NCI-H2196 (cell line): ENCODE data around the gene PDLIM1.
A peak's percentile ranks its signal among the peaks of the same experiment; 100 is the strongest.

Experiments
- DNase-seq: peaks from one replicate; lab custom pipeline; 2025; ENCODE audit not compliant: unreplicated experiment; lab: John Stamatoyannopoulos, UW

Gene PDLIM1

DNA sequence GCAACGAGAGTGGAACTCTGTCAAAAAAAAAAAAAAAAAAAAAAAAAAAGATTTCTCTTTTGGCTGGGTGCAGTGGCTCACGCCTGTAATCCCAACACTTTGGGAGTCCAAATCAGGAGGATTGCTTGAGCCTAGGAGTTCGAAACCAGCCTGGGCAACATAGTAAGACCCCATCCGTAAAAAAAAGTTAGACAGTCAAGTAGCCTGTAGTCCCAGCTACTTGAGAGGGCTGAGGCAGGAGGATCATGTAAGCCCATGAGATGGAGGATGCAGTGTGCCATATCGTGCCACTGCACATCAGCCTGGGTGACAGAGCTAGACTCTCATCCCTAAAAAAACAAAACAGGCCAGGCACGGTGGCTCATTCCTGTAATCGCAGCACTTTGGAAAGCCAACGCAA lies 25.2 kb downstream of the PDLIM1 start:
- DNase-seq = no peak

DNA sequence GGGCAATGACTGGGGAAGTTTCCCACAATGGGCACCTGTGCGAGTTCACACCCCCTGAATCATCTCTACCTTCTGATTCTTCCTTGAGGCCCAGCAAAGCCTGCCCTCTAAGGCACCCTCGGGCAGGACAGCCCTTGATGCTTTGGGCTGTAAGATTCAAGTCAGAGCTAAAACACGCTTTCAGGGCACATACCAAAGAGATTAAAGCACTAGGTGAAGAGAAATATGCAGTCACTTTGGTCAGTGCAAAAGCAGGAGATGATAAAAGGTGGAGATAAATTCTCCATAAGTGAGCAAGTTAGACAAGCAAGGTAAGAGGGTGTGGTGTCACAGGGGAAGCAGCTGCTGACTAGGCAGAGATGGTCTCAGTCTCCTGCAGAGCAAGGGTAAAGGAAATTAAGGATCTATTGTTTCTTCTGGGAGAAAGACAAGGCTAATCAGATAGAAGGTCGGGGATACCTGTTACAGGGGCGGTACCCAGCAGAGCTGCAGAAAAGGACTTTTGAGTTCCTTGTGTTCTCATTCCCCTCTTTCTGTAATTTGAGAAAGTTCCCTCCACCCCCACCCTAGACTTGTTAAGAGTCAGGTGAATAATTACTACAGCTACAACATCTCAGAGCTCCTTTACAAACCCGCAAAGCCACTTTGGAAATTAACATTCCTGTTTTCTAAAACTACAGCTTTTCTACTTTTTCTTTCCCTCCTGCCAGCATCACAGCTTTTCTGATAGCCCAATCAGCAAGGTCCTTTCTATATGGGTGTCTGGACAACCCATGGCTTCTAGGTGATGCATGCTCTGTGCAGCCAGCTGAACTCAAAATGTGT lies 26.4 kb downstream of the PDLIM1 start:
- peak; percentile 13 for DNase-seq

DNA sequence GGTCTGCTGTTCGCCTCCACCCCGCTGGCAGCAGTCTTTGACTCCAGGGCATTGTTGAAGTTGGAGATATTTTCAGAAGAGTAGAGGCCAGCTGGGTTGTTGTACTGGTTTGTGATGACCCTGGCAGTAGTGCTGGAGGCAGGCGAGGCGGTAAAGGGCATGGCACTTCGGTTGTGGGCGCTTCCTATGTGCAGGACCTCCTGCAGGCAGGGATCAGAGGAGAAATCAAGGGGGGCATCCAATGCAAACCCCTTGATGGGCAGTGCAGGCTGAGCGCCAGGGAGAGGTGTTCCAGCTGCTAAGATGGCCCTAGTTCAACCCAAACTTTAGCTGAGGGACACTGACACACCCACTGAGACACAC lies 27.0 kb downstream of the PDLIM1 start:
- DNase-seq = no peak

DNA sequence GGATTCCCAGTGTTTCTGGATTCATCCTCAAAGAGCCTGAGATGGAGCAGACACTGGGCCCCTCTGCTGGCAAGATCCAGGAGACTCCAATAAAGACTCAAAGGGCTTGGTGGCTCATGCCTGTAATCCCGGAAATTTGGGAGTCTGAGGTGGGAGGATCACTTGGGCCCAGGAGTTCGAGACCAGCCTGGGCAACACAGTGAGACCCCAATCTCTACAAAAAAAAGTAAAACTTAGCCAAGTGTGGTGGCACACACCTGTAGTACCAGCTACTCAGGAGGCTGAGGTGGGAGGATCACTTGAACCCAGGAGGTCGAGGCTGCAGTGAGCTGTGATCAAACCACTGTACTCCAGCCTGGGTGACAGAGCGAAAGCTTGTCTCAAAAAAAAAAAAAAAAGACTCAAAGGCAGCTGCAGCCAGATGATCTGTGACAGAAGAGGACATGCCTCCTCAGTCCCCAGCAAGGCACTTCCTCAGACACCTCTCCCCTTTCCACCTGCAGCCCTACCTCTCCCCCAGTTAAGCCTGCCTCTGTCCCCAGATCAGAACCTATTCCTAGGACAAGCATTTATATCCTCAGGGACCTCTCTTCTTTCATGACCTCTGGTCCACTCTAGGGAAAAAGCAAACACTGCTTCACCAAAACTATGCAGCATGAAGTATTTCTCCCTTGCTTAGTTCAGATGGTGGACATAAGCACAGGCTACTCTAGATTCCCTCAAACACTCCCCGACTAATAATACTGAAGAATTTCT lies 27.9 kb downstream of the PDLIM1 start:
- DNase-seq = no peak

DNA sequence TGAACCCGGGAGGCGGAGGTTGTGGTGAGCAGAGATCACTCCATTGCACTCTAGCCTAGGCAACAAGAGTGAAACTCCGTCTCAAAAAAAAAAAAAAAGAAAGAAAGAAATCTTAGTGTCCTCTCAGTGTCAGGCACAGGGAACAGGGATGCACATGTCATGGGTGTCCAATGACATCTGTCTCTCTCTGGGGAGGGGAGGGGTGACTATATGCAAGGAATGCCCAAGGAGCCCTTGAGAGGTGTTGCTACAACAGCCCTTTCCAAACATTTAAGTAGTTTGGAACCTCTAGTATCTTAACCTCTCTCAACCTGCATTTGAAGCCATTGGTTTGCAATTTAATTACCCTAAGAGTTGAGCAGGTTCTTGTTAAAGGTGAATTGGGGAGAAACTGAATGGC lies 28.9 kb downstream of the PDLIM1 start:
- no peak for DNase-seq

DNA sequence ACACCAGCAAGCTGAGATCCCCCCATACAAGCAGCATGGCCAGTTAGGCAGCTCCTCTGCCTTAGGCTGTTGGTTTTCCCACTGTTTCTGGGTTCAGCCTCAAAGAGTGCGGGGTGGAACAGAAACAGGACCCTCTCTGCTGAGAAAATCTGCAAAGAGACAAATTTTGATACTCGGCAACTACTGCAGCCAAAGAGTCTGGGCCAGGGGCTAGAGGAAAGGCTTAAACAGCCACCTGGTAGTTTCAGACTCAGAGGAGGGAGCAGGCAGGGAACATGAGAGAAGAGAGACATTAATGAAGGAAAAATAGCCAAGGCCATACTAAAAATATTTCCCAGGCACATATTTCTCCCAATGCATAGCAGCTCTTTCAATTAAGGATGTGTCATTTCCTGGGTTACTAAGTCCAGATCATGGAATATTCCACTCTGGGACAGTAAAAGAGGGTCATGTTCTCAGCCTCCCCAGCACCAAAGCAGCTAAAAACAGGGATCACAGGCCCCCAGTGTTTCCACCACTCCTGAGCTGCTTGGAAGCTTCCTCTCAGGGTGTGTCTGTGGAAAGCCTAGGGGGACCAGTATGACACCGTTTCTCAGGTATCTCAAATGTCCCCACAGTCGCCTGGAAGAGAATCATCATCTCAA lies 29.8 kb downstream of the PDLIM1 start:
- DNase-seq = no peak

DNA sequence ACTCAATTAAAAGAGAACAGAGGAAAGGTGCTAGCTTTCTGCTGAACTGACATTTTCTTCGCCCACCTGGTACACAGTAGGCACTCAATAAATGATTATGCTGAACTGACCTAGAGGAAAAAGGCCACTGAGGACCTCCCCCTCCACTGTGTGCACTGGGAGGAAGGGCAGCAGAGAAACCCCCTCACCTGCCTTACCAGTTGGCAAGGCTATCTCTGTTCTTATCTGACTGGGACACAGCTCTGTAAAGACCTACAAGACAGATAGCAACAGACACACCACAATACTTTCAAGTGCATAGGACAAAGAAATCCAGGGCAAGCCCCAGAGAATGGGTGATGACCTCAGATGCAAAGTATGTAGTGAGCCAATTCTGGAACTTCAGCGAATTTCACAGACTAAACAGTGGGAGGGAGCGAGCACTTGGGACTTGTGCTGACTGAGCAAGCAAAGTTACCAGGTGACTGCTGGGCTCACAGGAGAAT lies 30.4 kb downstream of the PDLIM1 start:
- no peak for DNase-seq

DNA sequence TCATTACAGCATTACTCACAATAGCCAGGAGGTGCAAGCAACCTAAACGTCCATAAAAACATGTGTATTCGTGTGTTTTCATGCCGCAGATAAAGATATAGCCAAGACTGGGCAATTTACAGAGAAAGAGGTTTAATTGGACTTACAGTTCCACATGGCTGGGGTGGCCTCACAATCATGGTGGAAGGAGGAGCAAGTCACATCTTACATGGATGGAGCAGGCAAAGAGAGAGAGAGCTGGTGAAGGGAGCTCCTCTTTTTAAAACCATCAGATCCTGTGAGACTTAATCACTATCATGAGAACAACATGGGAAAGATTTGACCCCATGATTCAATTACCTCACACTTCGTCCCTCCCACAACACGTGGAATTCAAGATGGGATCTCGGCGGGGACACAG lies 33.0 kb downstream of the PDLIM1 start:
- DNase-seq = no peak

DNA sequence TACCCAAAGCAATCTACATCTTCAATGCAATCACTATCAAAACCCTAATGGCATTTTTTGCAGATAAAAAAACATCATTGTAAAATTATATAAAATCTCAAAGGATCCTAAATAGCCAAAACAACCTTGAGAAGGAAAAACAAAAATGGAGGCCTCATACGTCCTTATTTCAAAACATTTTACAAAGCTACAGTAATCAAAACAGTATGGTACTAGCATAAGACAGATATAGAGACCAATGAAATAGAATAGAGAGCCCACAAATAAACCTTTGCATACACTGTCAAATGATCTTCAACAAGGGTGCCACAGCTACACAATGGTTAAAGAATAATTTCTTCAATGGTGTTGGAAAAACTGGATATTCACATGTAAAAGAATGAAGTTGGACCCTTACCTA lies 34.5 kb downstream of the PDLIM1 start:
- DNase-seq = no peak

DNA sequence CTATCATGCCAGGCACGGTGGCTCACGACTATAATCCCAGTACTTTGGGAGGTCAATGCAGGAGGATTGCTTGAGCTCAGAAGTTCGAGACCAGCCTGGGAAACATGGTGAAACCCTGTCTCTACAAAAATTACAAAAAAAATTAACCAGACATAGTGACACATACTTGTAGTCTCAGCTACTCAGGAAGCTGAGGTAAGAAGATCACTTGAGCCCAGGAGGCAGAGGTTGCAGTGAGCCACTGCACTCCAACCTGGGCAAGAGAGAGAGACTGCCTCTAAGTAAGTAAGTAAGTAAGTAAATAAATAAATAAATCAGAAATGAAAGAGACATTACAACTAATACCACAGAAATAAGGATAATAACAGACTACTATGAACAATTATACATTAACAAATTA lies 36.2 kb downstream of the PDLIM1 start:
- DNase-seq = no peak

DNA sequence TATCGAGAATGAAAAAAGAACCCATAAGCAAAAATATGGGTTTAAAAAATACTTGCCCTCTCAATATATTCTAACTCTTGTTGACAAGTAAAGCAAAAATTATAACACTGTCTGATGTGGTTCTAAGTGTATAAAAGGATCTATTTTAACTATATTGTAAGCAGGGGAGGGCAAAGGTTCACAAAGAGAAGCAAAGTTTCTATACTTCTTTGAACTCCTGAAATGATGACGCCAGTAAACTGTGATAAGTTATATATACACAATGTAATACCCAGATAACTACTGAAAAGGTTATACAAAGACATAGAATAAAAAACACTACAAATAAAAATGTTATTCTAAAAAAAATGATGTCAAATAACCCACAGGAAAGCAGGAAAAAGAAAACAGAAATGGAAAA lies 37.1 kb downstream of the PDLIM1 start:
- DNase-seq = no peak

DNA sequence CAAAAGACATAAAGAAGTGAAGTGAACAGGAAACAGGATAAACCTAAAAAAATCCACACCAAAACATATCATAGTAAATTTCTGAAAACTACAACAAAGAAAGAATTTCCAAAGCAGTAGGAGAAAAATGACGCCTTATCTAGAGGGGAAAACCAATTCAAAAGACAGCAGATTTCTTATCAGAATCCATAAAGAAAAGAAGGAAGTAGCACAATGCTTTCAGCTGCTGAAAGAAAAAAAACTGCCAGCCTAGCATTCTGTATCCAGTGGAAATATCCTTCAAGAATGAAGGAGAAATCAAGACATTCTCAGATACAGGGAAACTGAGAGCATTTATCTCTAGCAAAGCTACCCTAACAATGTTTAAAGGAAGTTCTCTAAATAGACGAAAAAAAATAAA lies 37.8 kb downstream of the PDLIM1 start:
- DNase-seq = no peak

DNA sequence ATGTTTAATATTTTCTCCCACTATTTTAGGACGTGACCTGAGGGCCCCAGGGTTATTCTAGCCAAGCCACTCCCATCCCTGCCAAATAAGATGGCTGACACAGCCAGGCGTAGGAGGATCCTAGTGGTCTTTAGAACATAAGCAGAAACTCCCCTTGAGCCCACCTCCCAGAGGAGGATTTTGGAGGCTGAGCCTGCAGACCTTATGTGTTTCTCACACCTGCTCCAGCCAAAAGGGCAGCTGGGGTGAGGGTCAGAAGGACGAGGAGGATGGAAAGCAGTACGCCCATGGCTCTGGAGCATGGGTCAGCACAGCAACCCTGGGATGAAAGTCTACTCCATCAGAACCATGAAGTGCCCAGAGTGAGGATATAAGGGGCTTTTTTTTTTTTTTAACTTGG lies 39.9 kb downstream of the PDLIM1 start:
- DNase-seq = no peak

DNA sequence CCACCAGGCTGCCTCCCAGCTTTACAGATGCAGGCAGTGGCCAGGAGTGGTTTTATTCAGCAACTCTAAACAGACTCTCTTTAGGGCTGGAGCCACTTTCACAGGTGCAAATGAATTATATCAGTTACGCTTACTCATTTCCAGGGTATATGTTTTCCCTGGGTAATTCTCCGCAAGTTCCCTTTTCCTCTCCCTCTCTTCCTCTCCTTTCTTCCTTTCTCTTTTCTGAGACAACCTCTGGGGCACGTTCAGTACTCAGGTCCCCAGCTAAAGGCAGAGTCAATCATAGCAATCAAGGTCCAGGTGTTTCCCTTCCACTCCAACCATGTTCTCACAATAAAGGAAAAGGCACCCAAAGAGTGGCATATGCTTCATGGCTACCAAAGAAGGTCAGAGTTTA lies 41.3 kb downstream of the PDLIM1 start:
- DNase-seq = no peak

DNA sequence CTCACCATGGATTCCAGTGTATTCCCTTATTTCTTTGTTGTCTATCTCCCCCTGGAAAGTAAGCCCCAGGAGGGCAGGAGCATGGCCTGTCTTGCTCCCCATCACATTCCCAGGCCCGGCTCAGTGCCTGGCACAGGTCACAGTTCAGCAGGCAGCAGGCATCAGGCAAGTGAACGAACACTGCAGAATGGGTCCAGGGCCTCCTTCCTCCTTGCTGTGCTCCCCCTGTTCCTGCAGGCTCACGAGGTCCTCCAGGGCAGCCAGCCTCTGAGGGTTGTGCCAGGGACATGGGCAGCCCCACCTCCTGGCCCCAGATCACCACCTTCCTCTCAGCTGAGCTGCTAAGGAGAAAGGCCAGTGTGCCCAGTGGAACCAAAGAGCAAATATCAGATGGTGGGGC lies 41.8 kb downstream of the PDLIM1 start:
- DNase-seq = no peak

DNA sequence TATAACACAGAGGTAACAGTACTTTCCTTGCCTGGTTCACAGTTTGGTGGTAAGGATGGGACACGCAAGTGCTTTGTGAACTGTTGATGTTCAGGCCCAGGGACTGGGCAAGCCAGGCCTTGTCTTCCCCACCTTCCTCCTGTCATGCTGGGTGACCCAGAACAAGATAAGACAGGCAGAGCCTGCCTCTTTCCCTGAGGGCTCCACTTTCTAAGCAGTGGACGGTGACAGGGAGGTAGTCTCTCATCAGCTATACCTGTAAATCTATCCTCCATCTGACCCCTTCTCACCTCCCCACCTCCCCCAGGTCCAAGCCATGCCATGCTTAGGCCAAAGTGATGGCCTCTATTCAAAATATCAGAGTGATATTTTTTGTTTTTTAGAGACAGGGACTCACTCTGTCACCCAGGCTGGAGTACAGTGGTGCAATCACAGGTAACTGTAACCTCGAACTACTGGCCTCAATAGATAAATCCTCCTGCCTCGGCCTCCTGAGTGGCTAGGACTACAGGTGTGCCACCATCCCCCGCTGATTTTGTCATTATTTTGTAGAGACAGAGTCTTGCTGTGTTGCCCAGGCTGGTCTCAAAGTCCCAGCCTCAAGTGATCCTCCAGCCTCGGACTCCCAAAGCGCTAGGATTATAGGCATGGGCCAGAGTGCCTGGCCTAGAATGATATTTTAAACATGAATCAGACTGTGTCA lies 42.8 kb downstream of the PDLIM1 start:
- no peak for DNase-seq

DNA sequence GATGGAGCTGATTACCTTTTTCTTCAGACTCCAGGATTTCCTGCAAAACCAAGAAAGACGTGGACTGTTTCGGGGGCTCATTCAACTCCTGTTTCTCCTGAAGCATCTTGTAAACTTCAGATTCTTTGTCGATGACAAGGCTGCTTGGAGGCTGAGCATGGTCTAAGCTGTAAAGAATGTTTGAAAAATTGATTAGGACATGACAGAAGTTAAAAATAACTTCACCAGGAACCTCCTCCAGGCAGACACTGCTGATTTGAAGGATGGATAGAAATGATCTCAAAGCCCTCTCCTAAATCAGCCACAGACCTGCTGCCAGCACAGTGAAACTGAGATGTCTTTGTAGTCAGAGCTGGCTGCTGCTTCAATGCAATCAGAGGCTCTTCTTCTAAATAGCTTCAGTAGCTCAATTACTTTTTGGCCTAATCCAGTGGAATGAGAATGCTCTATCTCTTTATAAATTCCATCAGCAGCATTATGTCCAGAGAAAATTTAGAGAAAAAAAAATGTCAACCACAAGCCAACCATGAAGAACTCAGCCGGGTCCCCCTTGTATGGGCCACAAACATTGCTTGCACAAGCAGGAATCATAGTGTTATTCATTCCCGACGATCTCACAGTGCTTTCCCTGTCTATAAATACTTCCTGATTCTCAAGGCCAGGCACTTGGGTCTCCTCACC lies 43.5 kb downstream of the PDLIM1 start:
- DNase-seq = no peak

DNA sequence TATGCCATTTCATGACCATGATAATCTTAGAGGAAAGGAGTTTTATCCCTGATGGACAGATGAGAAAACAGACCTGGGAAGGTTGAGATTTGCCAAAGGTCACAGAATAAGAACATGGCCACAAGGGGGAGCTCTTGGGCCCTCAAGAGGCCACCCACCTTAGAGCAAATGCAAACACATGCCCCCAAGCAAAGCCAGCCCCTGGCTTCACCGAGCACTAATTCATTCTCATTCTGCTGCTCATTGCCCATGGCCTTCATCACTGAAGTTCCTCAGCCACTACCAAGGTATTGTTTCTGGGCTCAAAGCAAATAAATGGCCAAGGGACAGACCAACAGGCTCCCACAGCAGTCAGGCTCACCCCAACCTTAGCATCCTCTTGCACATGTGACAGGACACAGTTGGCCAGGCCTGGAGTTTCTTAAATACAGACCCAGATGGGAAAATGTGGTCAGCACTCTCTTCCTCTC lies 44.2 kb downstream of the PDLIM1 start:
- peak; percentile 36 for DNase-seq

DNA sequence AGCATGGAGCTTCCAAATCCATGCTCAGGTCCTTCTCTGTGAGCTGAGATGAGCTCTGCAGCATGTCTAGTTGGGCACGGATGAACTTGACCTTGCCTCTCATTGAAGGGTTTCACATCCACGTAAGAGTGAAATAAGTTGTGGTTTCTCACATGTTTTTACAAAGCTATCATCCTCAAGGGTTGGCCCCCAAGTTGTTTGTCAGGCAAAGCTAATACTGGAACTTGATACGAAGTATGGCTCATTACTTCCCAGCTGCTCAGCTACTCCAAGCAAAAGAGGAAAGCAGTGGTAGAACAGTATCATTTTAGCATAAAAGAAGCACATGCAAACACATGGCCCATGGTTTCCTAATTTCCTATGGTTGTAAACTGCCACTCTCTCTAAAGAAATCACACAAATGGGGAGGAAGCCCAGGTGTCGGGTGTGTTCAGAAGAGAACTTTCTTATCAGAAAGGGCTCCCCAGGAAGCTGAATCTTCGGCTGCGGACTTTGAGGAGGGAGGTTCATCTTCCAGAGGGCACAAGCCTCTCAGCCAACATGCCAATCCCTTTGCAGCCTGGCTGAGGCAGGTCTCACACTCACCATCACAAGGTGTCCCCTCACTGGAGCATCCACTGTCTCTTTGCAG lies 45.3 kb downstream of the PDLIM1 start:
- DNase-seq = no peak

DNA sequence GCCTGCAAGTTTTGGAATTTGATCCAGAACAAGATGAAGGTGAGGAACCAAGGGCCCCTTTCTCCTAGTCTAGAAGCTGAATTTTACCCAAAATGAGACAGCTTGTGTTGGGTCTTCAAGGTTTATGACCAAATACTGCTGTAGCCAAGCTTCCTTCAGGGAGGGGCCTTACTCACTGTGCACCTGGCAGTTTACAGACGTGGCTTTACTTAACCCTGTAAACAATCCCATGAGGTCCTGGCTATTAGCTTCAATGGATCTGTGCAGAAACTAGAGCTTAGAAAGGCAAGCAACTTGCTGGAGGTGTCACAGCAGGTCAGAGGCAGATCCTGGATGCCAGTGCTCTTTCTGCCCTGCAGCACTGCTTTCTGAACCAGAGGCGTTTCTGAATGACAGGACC lies 46.7 kb downstream of the PDLIM1 start:
- DNase-seq = no peak
